HG02938 (cell line): ENCODE results near the gene CARTPT.

Experiments used
- ATAC-seq: cut with Tn5 transposase; IDR thresholded peaks from one replicate; pipeline ENCODE4 v1.9.1; 2021; ENCODE audit warnings: mild to moderate bottlenecking, moderate library complexity; ENCODE audit not compliant: unreplicated experiment

CARTPT gene

GRCh38 chr5:71734141-71734540 lies 15.1 kb downstream of the CARTPT start:
- no peak for ATAC-seq

- no peak for ATAC-seq
Measured at GRCh38 chr5:71737931-71738539, 19.0 kb downstream of the CARTPT start.

- no peak for ATAC-seq
Measured at GRCh38 chr5:71738662-71739361, 19.7 kb downstream of the CARTPT start.

DNA sequence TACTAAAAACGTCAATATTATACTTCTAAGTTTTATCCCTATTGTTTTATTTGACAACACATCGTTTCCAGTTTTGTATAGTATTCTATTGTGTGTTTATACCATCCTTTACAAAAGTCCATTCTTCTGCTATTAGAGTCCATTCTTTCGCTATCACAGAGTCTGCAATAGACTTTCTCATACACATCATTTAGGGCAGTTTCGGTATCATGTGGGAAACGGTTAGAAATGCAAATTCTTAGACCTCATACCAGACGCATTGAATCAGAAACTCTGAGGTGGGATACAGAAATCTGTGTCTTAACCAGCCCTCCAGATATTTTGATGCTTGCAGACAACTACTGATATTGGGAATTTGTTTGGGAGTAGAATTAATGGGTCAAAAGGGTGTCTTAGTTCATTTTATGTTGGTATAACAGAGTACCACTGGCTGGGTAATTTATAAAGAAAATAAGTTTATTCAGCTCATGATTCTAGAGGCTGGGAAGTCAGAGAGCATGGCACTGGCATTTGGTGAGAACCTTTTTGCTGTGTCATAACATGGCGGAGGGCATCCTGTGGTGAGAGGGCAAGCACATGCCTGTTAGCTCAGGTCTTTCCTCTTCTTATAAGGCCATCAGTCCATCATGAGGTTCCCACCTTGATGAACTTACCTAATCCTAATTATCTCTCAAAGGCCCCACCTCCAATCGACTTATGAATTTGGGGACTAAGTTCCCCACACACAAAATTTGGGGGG lies 21.1 kb downstream of the CARTPT start:
- peak; percentile 94 for ATAC-seq

- ATAC-seq = no peak
Measured at GRCh38 chr5:71743155-71743554, 24.1 kb downstream of the CARTPT start.

DNA sequence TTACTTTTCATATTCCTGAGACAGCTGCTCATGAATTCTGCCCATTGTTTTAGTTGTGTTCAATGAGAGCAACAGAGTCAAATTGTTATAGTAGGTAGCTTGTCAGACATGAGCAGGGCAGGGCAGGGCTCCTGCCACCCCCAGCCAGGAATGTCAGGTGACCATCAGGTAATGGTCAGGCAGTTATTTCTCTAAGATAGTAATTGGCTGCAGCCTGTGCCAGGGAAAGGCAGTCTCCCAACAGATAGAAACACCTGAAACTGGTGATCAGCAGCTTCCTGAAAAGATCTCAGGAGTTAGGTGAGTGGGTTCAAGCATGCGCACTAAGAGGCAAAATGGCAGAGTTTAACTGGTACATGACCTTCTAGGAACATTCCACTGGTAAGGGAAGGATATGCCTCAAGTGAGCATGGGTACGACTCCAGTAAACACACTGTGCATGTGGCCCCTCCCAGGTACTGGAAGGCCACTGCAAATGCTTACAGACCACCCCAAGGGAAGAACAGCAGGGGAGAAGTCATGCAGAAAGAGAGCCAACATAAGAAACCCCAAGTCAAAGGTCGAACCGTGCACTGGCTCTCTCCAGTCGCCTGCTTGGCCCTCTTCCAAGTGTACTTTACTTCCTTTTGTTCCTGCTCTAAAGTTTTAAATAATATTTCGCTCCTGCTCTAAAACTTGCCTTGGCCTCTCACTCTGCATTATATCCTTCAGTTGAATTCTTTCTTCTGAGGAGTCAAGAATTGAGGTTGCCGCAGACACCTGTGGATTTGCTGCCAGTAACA lies 25.1 kb downstream of the CARTPT start:
- ATAC-seq = no peak

- ATAC-seq = no peak
Measured at GRCh38 chr5:71747182-71747581, 28.1 kb downstream of the CARTPT start.

- ATAC-seq = no peak
Measured at GRCh38 chr5:71748360-71748759, 29.3 kb downstream of the CARTPT start.

GRCh38 chr5:71751422-71751821 lies 32.3 kb downstream of the CARTPT start:
- ATAC-seq = no peak

GRCh38 chr5:71752441-71753190 lies 33.5 kb downstream of the CARTPT start:
- ATAC-seq = no peak

GRCh38 chr5:71757590-71758543 lies 38.8 kb downstream of the CARTPT start:
- peak; percentile 92 for ATAC-seq

DNA sequence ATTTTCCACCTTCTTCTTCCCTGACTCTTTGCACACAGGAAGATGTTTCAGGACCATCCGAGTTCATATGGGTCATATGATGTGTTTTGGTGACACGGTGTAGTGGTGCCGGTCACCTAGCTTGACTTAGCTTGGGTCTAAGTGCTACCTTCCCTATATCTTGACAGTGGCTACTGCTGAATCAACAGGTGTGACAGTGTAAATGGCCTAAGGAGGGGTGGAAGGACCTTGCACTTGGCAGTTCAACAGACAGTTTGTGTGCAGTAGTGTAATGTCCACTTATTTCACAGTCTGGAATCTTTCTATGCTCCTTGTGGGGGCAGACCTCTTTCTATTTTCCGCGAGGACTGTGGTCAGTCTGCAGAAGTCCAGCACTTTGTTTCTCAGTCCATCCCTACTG lies 43.8 kb downstream of the CARTPT start:
- no peak for ATAC-seq

- ATAC-seq = no peak
Measured at GRCh38 chr5:71767661-71768060, 48.6 kb downstream of the CARTPT start.

GRCh38 chr5:71769287-71769686 lies 50.2 kb downstream of the CARTPT start:
- ATAC-seq = no peak

DNA sequence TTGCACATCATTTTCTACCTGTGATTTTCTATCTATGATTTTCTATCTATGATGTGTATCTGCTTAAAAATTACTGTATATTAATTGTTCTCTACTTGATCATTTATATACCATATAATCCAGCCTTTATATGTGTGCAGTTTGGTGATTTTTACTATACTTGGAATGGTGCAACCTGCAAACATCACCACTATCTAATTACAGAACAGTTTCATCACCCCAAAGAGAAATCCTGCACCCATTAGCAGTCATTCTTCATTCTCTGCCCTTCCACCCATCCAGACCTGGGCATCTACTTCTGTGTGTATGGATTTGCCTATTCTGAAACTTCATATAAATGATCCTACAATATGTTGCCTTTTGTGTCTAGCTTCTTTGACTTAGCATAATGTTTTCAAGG lies 51.3 kb downstream of the CARTPT start:
- ATAC-seq = no peak
